ENCODE measurements around the gene NINJ1. TPM values are rescaled to one million over a fixed set of nuclear protein-coding genes. Genes with fewer than 3 reads are reported as not detected.

NINJ1 gene
- total and polyA plus RNA-seq, 2 of the 13 experiments (the other 11 are each of a cell fraction or from before 2014, with no cell fraction given), result 81.2 to 92.1 TPM

- in situ Hi-C loops (cut with HindIII; ENCODE audit: extremely low pct_ligation_motif_present, low pct_unique_long_range_greater_than_20kb) (no loop called here), intact Hi-C loops (cut with micrococcal nuclease; ENCODE audit: unreplicated experiment) (no loop called here)
- ChIA-PET POLR2A (no interaction called here), CTCF (ENCODE audit: low intra/inter-chr PET ratio, low total read pairs) (no interaction called here)
- Histone ChIP-seq H3K9me3 (ENCODE audit: low read length) (no peaks in the 10 kb centered on the region), H3K79me2 (ENCODE audit: insufficient read depth, low read length) (peaks cover 13% of the 10 kb centered on the region), H2AFZ (ENCODE audit: low read length) (no peak overlapping the region), H3K27ac (ENCODE audit: extremely low read length, insufficient read depth, low read length) (no peak overlapping the region), H4K20me1 (ENCODE audit: insufficient read depth, low read length) (no peaks in the 10 kb centered on the region), H3K4me2 (ENCODE audit: low read depth, low read length) (no peak overlapping the region), H3K4me1 (ENCODE audit: insufficient read depth, low read length) (peaks cover 70% of the 10 kb centered on the region), H3K36me3 (replicated peaks in 1 of 2; ENCODE audit: control insufficient read depth in 1 of 2, insufficient read depth in 2 of 2, low read length in 2 of 2) (no peaks in the 10 kb centered on the region), H3K4me3 (replicated peaks in 1 of 3; ENCODE audit: insufficient read depth in 1 of 3, low read depth in 2 of 3, low read length in 3 of 3) (no peak overlapping the region; a peak in 1 of 6 replicates), H3K27me3 (ENCODE audit: control insufficient read depth in 1 of 2, insufficient read depth in 2 of 2, low read length in 2 of 2) (peaks cover 1 to 5% of the 10 kb centered on the region in 2 experiments; a peak in 2 of 5 replicates), H3K9ac (ENCODE audit: insufficient read depth, low read depth, low read length) (no peak overlapping the region)
- BruUV-seq (replicated peaks), result no TSS peak
- ATAC-seq (no peak), DNase-seq (ENCODE audit: low spot score) (no peak), FAIRE-seq (no peak)
- TF ChIP-seq ZNF619 (CRISPR knock-in tag; IDR thresholded peaks at IDR 0.05), result no peak
- no peak for TF ChIP-seq RFXANK (CRISPR knock-in tag; IDR thresholded peaks at IDR 0.05)
- no peak for TF ChIP-seq DMAP1 (CRISPR knock-in tag; IDR thresholded peaks at IDR 0.05)
- no peak for TF ChIP-seq ZNF709 (CRISPR knock-in tag; IDR thresholded peaks at IDR 0.05)
- no peak for TF ChIP-seq ZSCAN12 (CRISPR knock-in tag; IDR thresholded peaks at IDR 0.05)
- TF ChIP-seq RFX5 (IDR thresholded peaks at IDR 0.05; ENCODE audit: low read depth, low read length), result no peak
- TF ChIP-seq CENPX (CRISPR knock-in tag; IDR thresholded peaks at IDR 0.05), result no peak
- TF ChIP-seq TSC22D2 (CRISPR knock-in tag; IDR thresholded peaks at IDR 0.05; ENCODE audit: borderline replicate concordance), result no peak
- TF ChIP-seq MXI1 (IDR thresholded peaks at IDR 0.05; ENCODE audit: borderline replicate concordance, low read depth, low read length), result no peak
- no peak for TF ChIP-seq ZMYM4 (CRISPR knock-in tag; IDR thresholded peaks at IDR 0.05)
- 35% methylated on average over 9 of the region's 11 CpGs for WGBS (ENCODE audit: low lambda C conversion rate)
These were observed 40.7 kb downstream of the NINJ1 start for GRCh38 chr9:93093127-93093876.
